Smooth muscle cell (in vitro differentiated cells): ENCODE measurements around the gene CCL16. TPM values are rescaled to one million over a fixed set of nuclear protein-coding genes. Genes with fewer than 3 reads are reported as not detected.

Experiments used
- DNase-seq: peaks from one replicate; lab custom pipeline; 2025; ENCODE audit not compliant: unreplicated experiment; lab: John Stamatoyannopoulos, UW
- H2AFZ ChIP-seq: fragments of 200-600 bp; sonication (generic); 2 replicates; pipeline ENCODE4 v1.6.0; 2016; ENCODE audit warnings: antibody characterized with exemption, low read depth, mild to moderate bottlenecking
- H3F3A ChIP-seq: fragments of 200-600 bp; sonication (generic); 2 replicates; pipeline ENCODE4 v1.6.0; 2017; ENCODE audit warnings: antibody characterized with exemption, low read depth
- H3K27ac ChIP-seq: fragments of 200-600 bp; sonication (generic); 2 replicates; pipeline ENCODE4 v1.5.1; 2016; ENCODE audit warnings: low read depth, mild to moderate bottlenecking
- H3K27me3 ChIP-seq: fragments of 200-600 bp; sonication (generic); 2 replicates; pipeline ENCODE4 v1.6.1; 2016; ENCODE audit warnings: low read depth, mild to moderate bottlenecking
- H3K36me3 ChIP-seq: fragments of 200-600 bp; sonication (generic); 2 replicates; pipeline ENCODE4 v1.5.1; 2016; ENCODE audit warnings: low read depth
- H3K4me1 ChIP-seq: fragments of 200-600 bp; sonication (generic); 2 replicates; pipeline ENCODE4 v1.5.1; 2016; ENCODE audit warnings: low read depth
- H3K4me2 ChIP-seq: fragments of 200-600 bp; sonication (generic); 2 replicates; pipeline ENCODE4 v1.6.0; 2016; ENCODE audit warnings: mild to moderate bottlenecking
- H3K4me3 ChIP-seq: fragments of 200-600 bp; sonication (generic); 2 replicates; pipeline ENCODE4 v1.5.1; 2016; ENCODE audit warnings: mild to moderate bottlenecking
- H3K79me2 ChIP-seq: fragments of 200-600 bp; sonication (generic); 2 replicates; pipeline ENCODE4 v1.6.0; 2016; ENCODE audit warnings: low read depth, mild to moderate bottlenecking
- H3K9ac ChIP-seq: fragments of 200-600 bp; sonication (generic); 2 replicates; pipeline ENCODE4 v1.6.0; 2016; ENCODE audit warnings: low read depth
- H3K9me3 ChIP-seq: fragments of 200-600 bp; sonication (generic); replicated peaks from 2 replicates; pipeline ENCODE4 v1.5.1; 2016; ENCODE audit warnings: low read depth
- H4K20me1 ChIP-seq: fragments of 200-600 bp; sonication (generic); 2 replicates; pipeline ENCODE4 v1.6.0; 2016; ENCODE audit warnings: low read depth
- CTCF ChIP-seq: fragments of 200-600 bp; sonication (generic); IDR thresholded peaks from 2 replicates; pipeline ENCODE4 v1.5.1; 2017; ENCODE audit warnings: borderline replicate concordance, mild to moderate bottlenecking, antibody characterized with exemption; ENCODE audit not compliant: insufficient read depth, poor library complexity, severe bottlenecking
- WGBS: methylation state at CpG from one replicate; pipeline ENCODE4 v1.1.7; 2016; ENCODE audit warnings: low lambda C conversion rate; 5-methylcytosine and 5-hydroxymethylcytosine counted together
- polyA plus RNA-seq: library from polyadenylated mRNA; unstranded; fragments of >200 nt; fragmentation: Nextera tagmentation; extraction: Ambion mirVana; gene quantifications from 2 replicates; pipeline ENCODE4 v1.2.1, GENCODE V29; 2016
- total RNA-seq: library from RNA; depleted of rRNA; stranded (reverse); fragments of >200 nt; gene quantifications from 2 replicates; pipeline ENCODE4 v1.2.3, GENCODE V29; 2014

Gene CCL16
- total and polyA plus RNA-seq, 2 experiments from 2014 or later = not detected

- Histone ChIP-seq H2AFZ (no peak overlapping the region), H3F3A (no peaks in the 10 kb centered on the region), H3K4me2 (no peak overlapping the region), H3K4me1 (no peaks in the 10 kb centered on the region), H3K36me3 (no peaks in the 10 kb centered on the region), H3K4me3 (no peak overlapping the region), H3K9me3 (no peaks in the 10 kb centered on the region), H3K27me3 (peaks cover 8% of the 10 kb centered on the region), H3K79me2 (no peaks in the 10 kb centered on the region), H4K20me1 (no peaks in the 10 kb centered on the region), H3K9ac (no peak overlapping the region), H3K27ac (no peak overlapping the region)
- WGBS = 88% methylated on average over 7 of the region's 7 CpGs
- DNase-seq = no peak
- TF ChIP-seq CTCF = no peak
Measured at GRCh38 chr17:36002631-36003030, 21.3 kb upstream of the CCL16 start.

- 93% methylated on average over 6 of the region's 6 CpGs for WGBS
Measured at GRCh38 chr17:36001862-36002603, 20.7 kb upstream of the CCL16 start.

GRCh38 chr17:36001110-36001771, 19.9 kb upstream of the CCL16 start, which contains the start of gene CCL15:
CCL15 (minus strand) TSS chr17:36001553; CDS start chr17:36001492, 61 bp downstream.
- Histone ChIP-seq H2AFZ (no peak within 1 kb of the TSS), H3K4me3 (peak within 1 kb of the TSS; percentile 25), H3K4me2 (no peak within 1 kb of the TSS), H3K9me3 (no peaks in the 10 kb centered on the region), H3K36me3 (no peaks in the 10 kb centered on the region), H3K27me3 (peaks cover 13% of the 10 kb centered on the region), H3K79me2 (no peaks in the 10 kb centered on the region), H4K20me1 (no peaks in the 10 kb centered on the region), H3F3A (no peaks in the 10 kb centered on the region), H3K4me1 (no peaks in the 10 kb centered on the region), H3K27ac (no peak within 1 kb of the TSS), H3K9ac (no peak within 1 kb of the TSS)
- 85% methylated on average over 6 of the region's 6 CpGs for WGBS
- no peak for TF ChIP-seq CTCF
- DNase-seq = no peak

More at GRCh38 chr17:36001862-36002603, 20.7 kb upstream of the CCL16 start:
- Histone ChIP-seq H3K9me3 (no peaks in the 10 kb centered on the region), H3K36me3 (no peaks in the 10 kb centered on the region), H3K27ac (no peak overlapping the region), H3K4me2 (no peak overlapping the region), H3K27me3 (peaks cover 13% of the 10 kb centered on the region), H2AFZ (no peak overlapping the region), H3K4me1 (no peaks in the 10 kb centered on the region), H3F3A (no peaks in the 10 kb centered on the region), H3K9ac (no peak overlapping the region), H3K79me2 (no peaks in the 10 kb centered on the region), H4K20me1 (no peaks in the 10 kb centered on the region), H3K4me3 (peak overlapping the region; percentile 25)
- no peak for DNase-seq
- no peak for TF ChIP-seq CTCF
